Right ventricle myocardium inferior (tissue), 1 donor: ENCODE measurements around the gene CITED2. TPM values are rescaled to one million over a fixed set of nuclear protein-coding genes. Genes with fewer than 3 reads are reported as not detected.

ENCODE experiments used
- total RNA-seq: library from RNA; stranded (reverse); fragmentation: NEBNext Ultra II Directional; extraction: Animal tissue kit (Norgen Biotek cat#: 25700); gene quantifications from one replicate; pipeline ENCODE4 v1.2.1, GENCODE V29; 2021
- donor health status: DM: no; HTN: yes; CAD: no; lungs with severe emphysema.

Gene CITED2
- total RNA-seq, 1 donor from 2014 or later, result 143 TPM

Other genes starting within 250 kb of the CITED2 start
- 54.9 TPM for gene HECA, start 239.6 kb downstream of the CITED2 start, total RNA-seq
- gene TXLNB, start 82.7 kb downstream of the CITED2 start, total RNA-seq, result 122 TPM